ENCODE data around the gene HECW1.
A peak's percentile ranks its signal among the peaks of the same experiment; 100 is the strongest.

The HECW1 gene

DNA sequence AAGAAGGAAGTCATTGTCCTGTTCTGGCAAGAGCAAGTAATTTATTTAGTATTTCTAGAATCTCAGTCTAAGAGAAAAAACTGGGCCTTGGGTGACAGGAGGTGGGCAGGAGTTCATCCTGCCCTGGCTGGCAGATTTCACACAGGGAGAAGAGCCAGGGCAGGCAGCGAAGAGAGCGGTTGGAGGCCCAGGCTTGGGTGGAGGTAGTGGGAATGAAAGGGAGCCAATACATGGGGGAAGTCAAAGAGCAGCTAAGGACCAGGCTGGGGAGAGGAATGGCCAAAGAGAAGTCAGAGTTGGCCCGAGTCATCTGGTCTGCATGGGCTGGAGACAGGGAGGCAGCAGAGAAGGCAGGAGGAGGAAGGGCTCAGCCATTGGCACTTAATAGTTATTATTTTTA, 51.4 kb downstream of the HECW1 start:
- Histone ChIP-seq H3K79me2 (ENCODE audit: control insufficient read depth, insufficient read depth, low read length) (no peaks in the 10 kb centered on the region), H4K5ac (ENCODE audit: low read length) (no peak overlapping the region), H3K18ac (ENCODE audit: low read length) (no peak overlapping the region), H2BK5ac (ENCODE audit: low read length) (no peak overlapping the region), H3K23ac (ENCODE audit: low read length) (no peak overlapping the region), H3K4me3 (ENCODE audit: low read length) (no peak overlapping the region), H3K4ac (ENCODE audit: low read depth, low read length) (no peak overlapping the region), H3K4me1 (ENCODE audit: control insufficient read depth, low read depth, low read length) (no peaks in the 10 kb centered on the region), H3K56ac (ENCODE audit: low read length) (no peak overlapping the region), H3K4me2 (ENCODE audit: low read length) (no peak overlapping the region), H3K36me3 (ENCODE audit: control insufficient read depth, insufficient read depth, low read length) (no peaks in the 10 kb centered on the region), H2AK5ac (ENCODE audit: low read length) (no peak overlapping the region), H3K79me1 (ENCODE audit: low read length) (no peaks in the 10 kb centered on the region), H2BK120ac (ENCODE audit: low read depth, low read length) (no peak overlapping the region), H3K9ac (ENCODE audit: low read length) (no peak overlapping the region), H2BK15ac (replicated peaks; ENCODE audit: low read depth) (no peak overlapping the region), H4K8ac (ENCODE audit: low read depth, low read length) (no peak overlapping the region), H3K27ac (ENCODE audit: low read depth, low read length) (no peak overlapping the region), H3K27me3 (ENCODE audit: insufficient read depth, low read length, poor library complexity) (no peaks in the 10 kb centered on the region)
- no CpG with 5 or more reads among the region's 3 CpGs for WGBS (ENCODE audit: extremely low coverage, insufficient coverage, low lambda C conversion rate)
- DNase-seq = no peak

- no peak for DNase-seq
- no peak overlapping the region for H3K4me2 ChIP-seq (ENCODE audit: low read length)
- no peak overlapping the region for H2BK5ac ChIP-seq (ENCODE audit: low read length)
- H3K79me2 ChIP-seq (ENCODE audit: control insufficient read depth, insufficient read depth, low read length) = no peaks in the 10 kb centered on the region
- no peak overlapping the region for H3K4ac ChIP-seq (ENCODE audit: low read depth, low read length)
- no peak overlapping the region for H3K18ac ChIP-seq (ENCODE audit: low read length)
- H3K79me1 ChIP-seq (ENCODE audit: low read length) = no peaks in the 10 kb centered on the region
- no peak overlapping the region for H2BK15ac ChIP-seq (replicated peaks; ENCODE audit: low read depth)
- no peak overlapping the region for H2AK5ac ChIP-seq (ENCODE audit: low read length)
- no peaks in the 10 kb centered on the region for H3K4me1 ChIP-seq (ENCODE audit: control insufficient read depth, low read depth, low read length)
- H4K8ac ChIP-seq (ENCODE audit: low read depth, low read length) = no peak overlapping the region
- WGBS (ENCODE audit: extremely low coverage, insufficient coverage, low lambda C conversion rate) = no CpG with 5 or more reads among the region's 4 CpGs
- H3K9ac ChIP-seq (ENCODE audit: low read length) = no peak overlapping the region
- no peak overlapping the region for H3K23ac ChIP-seq (ENCODE audit: low read length)
- no peak overlapping the region for H3K56ac ChIP-seq (ENCODE audit: low read length)
- no peak overlapping the region for H4K5ac ChIP-seq (ENCODE audit: low read length)
- H3K36me3 ChIP-seq (ENCODE audit: control insufficient read depth, insufficient read depth, low read length) = no peaks in the 10 kb centered on the region
- no peak overlapping the region for H3K27ac ChIP-seq (ENCODE audit: low read depth, low read length)
- H3K4me3 ChIP-seq (ENCODE audit: low read length) = no peak overlapping the region
- no peaks in the 10 kb centered on the region for H3K27me3 ChIP-seq (ENCODE audit: insufficient read depth, low read length, poor library complexity)
- H2BK120ac ChIP-seq (ENCODE audit: low read depth, low read length) = no peak overlapping the region
These were observed 52.3 kb downstream of the HECW1 start for GRCh38 chr7:43164757-43165156.

- Histone ChIP-seq H3K79me2 (ENCODE audit: control insufficient read depth, insufficient read depth, low read length) (no peaks in the 10 kb centered on the region), H3K36me3 (ENCODE audit: control insufficient read depth, insufficient read depth, low read length) (no peaks in the 10 kb centered on the region), H3K23ac (ENCODE audit: low read length) (no peak overlapping the region), H3K4me3 (ENCODE audit: low read length) (no peak overlapping the region), H3K4me2 (ENCODE audit: low read length) (no peak overlapping the region), H3K27me3 (ENCODE audit: insufficient read depth, low read length, poor library complexity) (no peaks in the 10 kb centered on the region), H3K27ac (ENCODE audit: low read depth, low read length) (no peak overlapping the region), H4K8ac (ENCODE audit: low read depth, low read length) (no peak overlapping the region), H3K4me1 (ENCODE audit: control insufficient read depth, low read depth, low read length) (peaks cover 3% of the 10 kb centered on the region), H3K56ac (ENCODE audit: low read length) (no peak overlapping the region), H4K5ac (ENCODE audit: low read length) (no peak overlapping the region), H2BK15ac (replicated peaks; ENCODE audit: low read depth) (no peak overlapping the region), H3K4ac (ENCODE audit: low read depth, low read length) (no peak overlapping the region), H3K18ac (ENCODE audit: low read length) (no peak overlapping the region), H2AK5ac (ENCODE audit: low read length) (no peak overlapping the region), H3K9ac (ENCODE audit: low read length) (no peak overlapping the region), H2BK5ac (ENCODE audit: low read length) (no peak overlapping the region), H3K79me1 (ENCODE audit: low read length) (no peaks in the 10 kb centered on the region), H2BK120ac (ENCODE audit: low read depth, low read length) (no peak overlapping the region)
- DNase-seq = no peak
- no CpG with 5 or more reads among the region's 3 CpGs for WGBS (ENCODE audit: extremely low coverage, insufficient coverage, low lambda C conversion rate)
These were observed 54.2 kb downstream of the HECW1 start for GRCh38 chr7:43166686-43167085.

GRCh38 chr7:43169076-43169475, 56.6 kb downstream of the HECW1 start:
- H3K4me2 ChIP-seq (ENCODE audit: low read length) = no peak overlapping the region
- no CpG with 5 or more reads among the region's 3 CpGs for WGBS (ENCODE audit: extremely low coverage, insufficient coverage, low lambda C conversion rate)
- no peak overlapping the region for H2BK5ac ChIP-seq (ENCODE audit: low read length)

GRCh38 chr7:43170571-43170970, 58.1 kb downstream of the HECW1 start:
- H3K27ac ChIP-seq (ENCODE audit: low read depth, low read length) = no peak overlapping the region
- no peak overlapping the region for H2BK5ac ChIP-seq (ENCODE audit: low read length)
- no peaks in the 10 kb centered on the region for H3K36me3 ChIP-seq (ENCODE audit: control insufficient read depth, insufficient read depth, low read length)
- H4K5ac ChIP-seq (ENCODE audit: low read length) = no peak overlapping the region
- H3K9ac ChIP-seq (ENCODE audit: low read length) = peak overlapping the region; percentile 8
- H3K27me3 ChIP-seq (ENCODE audit: insufficient read depth, low read length, poor library complexity) = no peaks in the 10 kb centered on the region
- H3K4ac ChIP-seq (ENCODE audit: low read depth, low read length) = no peak overlapping the region
- H3K23ac ChIP-seq (ENCODE audit: low read length) = no peak overlapping the region
- H2BK15ac ChIP-seq (replicated peaks; ENCODE audit: low read depth) = no peak overlapping the region
- peak; percentile 7 for DNase-seq
- peaks cover 7% of the 10 kb centered on the region for H3K4me1 ChIP-seq (ENCODE audit: control insufficient read depth, low read depth, low read length)
- WGBS (ENCODE audit: extremely low coverage, insufficient coverage, low lambda C conversion rate) = no CpG with 5 or more reads among the region's 3 CpGs
- no peak overlapping the region for H3K4me3 ChIP-seq (ENCODE audit: low read length)
- H3K79me1 ChIP-seq (ENCODE audit: low read length) = no peaks in the 10 kb centered on the region
- no peaks in the 10 kb centered on the region for H3K79me2 ChIP-seq (ENCODE audit: control insufficient read depth, insufficient read depth, low read length)
- H3K18ac ChIP-seq (ENCODE audit: low read length) = no peak overlapping the region
- H4K8ac ChIP-seq (ENCODE audit: low read depth, low read length) = no peak overlapping the region
- H3K56ac ChIP-seq (ENCODE audit: low read length) = peak overlapping the region; percentile 43
- H2AK5ac ChIP-seq (ENCODE audit: low read length) = no peak overlapping the region
- H2BK120ac ChIP-seq (ENCODE audit: low read depth, low read length) = no peak overlapping the region
- no peak overlapping the region for H3K4me2 ChIP-seq (ENCODE audit: low read length)

More at GRCh38 chr7:43169076-43169475, 56.6 kb downstream of the HECW1 start:
- peaks cover 7% of the 10 kb centered on the region for H3K4me1 ChIP-seq (ENCODE audit: control insufficient read depth, low read depth, low read length)
- H3K27ac ChIP-seq (ENCODE audit: low read depth, low read length) = no peak overlapping the region
- no peaks in the 10 kb centered on the region for H3K27me3 ChIP-seq (ENCODE audit: insufficient read depth, low read length, poor library complexity)
- no peak overlapping the region for H4K8ac ChIP-seq (ENCODE audit: low read depth, low read length)
- H4K5ac ChIP-seq (ENCODE audit: low read length) = no peak overlapping the region
- no peaks in the 10 kb centered on the region for H3K36me3 ChIP-seq (ENCODE audit: control insufficient read depth, insufficient read depth, low read length)
- no peak overlapping the region for H3K4ac ChIP-seq (ENCODE audit: low read depth, low read length)
- no peak overlapping the region for H2AK5ac ChIP-seq (ENCODE audit: low read length)
- H3K56ac ChIP-seq (ENCODE audit: low read length) = no peak overlapping the region
- H2BK120ac ChIP-seq (ENCODE audit: low read depth, low read length) = no peak overlapping the region
- H3K18ac ChIP-seq (ENCODE audit: low read length) = no peak overlapping the region
- H3K4me3 ChIP-seq (ENCODE audit: low read length) = no peak overlapping the region
- DNase-seq = no peak
- H3K9ac ChIP-seq (ENCODE audit: low read length) = no peak overlapping the region
- H3K79me1 ChIP-seq (ENCODE audit: low read length) = no peaks in the 10 kb centered on the region
- H3K23ac ChIP-seq (ENCODE audit: low read length) = no peak overlapping the region
- H3K79me2 ChIP-seq (ENCODE audit: control insufficient read depth, insufficient read depth, low read length) = no peaks in the 10 kb centered on the region
- H2BK15ac ChIP-seq (replicated peaks; ENCODE audit: low read depth) = no peak overlapping the region

- H2AK5ac ChIP-seq (ENCODE audit: low read length) = no peak overlapping the region
- no peaks in the 10 kb centered on the region for H3K27me3 ChIP-seq (ENCODE audit: insufficient read depth, low read length, poor library complexity)
- H3K4me1 ChIP-seq (ENCODE audit: control insufficient read depth, low read depth, low read length) = peaks cover 5% of the 10 kb centered on the region
- no peaks in the 10 kb centered on the region for H3K79me2 ChIP-seq (ENCODE audit: control insufficient read depth, insufficient read depth, low read length)
- H3K36me3 ChIP-seq (ENCODE audit: control insufficient read depth, insufficient read depth, low read length) = no peaks in the 10 kb centered on the region
- H2BK5ac ChIP-seq (ENCODE audit: low read length) = no peak overlapping the region
- H3K56ac ChIP-seq (ENCODE audit: low read length) = no peak overlapping the region
- H3K27ac ChIP-seq (ENCODE audit: low read depth, low read length) = no peak overlapping the region
- no peak overlapping the region for H3K4ac ChIP-seq (ENCODE audit: low read depth, low read length)
- no peak overlapping the region for H4K8ac ChIP-seq (ENCODE audit: low read depth, low read length)
- H3K4me2 ChIP-seq (ENCODE audit: low read length) = no peak overlapping the region
- H3K4me3 ChIP-seq (ENCODE audit: low read length) = no peak overlapping the region
- WGBS (ENCODE audit: extremely low coverage, insufficient coverage, low lambda C conversion rate) = no CpG with 5 or more reads among the region's 10 CpGs
- H4K5ac ChIP-seq (ENCODE audit: low read length) = no peak overlapping the region
- no peak overlapping the region for H3K23ac ChIP-seq (ENCODE audit: low read length)
- H2BK120ac ChIP-seq (ENCODE audit: low read depth, low read length) = no peak overlapping the region
- H2BK15ac ChIP-seq (replicated peaks; ENCODE audit: low read depth) = no peak overlapping the region
- DNase-seq = no peak
- H3K18ac ChIP-seq (ENCODE audit: low read length) = no peak overlapping the region
- H3K9ac ChIP-seq (ENCODE audit: low read length) = no peak overlapping the region
- no peaks in the 10 kb centered on the region for H3K79me1 ChIP-seq (ENCODE audit: low read length)
These were observed 63.2 kb downstream of the HECW1 start for GRCh38 chr7:43175570-43176200.

Data from mesendoderm (in vitro differentiated cells).